Endothelial cell (in vitro differentiated cells): ENCODE data around the gene BTNL9. TPM values are rescaled to one million over a fixed set of nuclear protein-coding genes. Genes with fewer than 3 reads are reported as not detected.

Source experiments
- DNase-seq: peaks from one replicate; pipeline ENCODE4 v3.0.0; 2021; ENCODE audit warnings: low spot score
- H3K27ac Mint-ChIP-seq: one replicate; pipeline ENCODE4 v1.8.0; 2021; ENCODE audit warnings: mixed read lengths, inconsistent platforms; ENCODE audit not compliant: unreplicated experiment
- H3K27me3 Mint-ChIP-seq: one replicate; pipeline ENCODE4 v1.8.0; 2021; ENCODE audit warnings: mild to moderate bottlenecking, moderate library complexity, mixed read lengths, inconsistent platforms; ENCODE audit not compliant: unreplicated experiment
- H3K36me3 Mint-ChIP-seq: one replicate; pipeline ENCODE4 v1.8.0; 2021; ENCODE audit warnings: mild to moderate bottlenecking, low read depth, mixed read lengths, inconsistent platforms; ENCODE audit not compliant: unreplicated experiment
- H3K4me1 Mint-ChIP-seq: one replicate; pipeline ENCODE4 v1.8.0; 2021; ENCODE audit warnings: mild to moderate bottlenecking, mixed read lengths, inconsistent platforms; ENCODE audit not compliant: unreplicated experiment
- H3K4me3 Mint-ChIP-seq: one replicate; pipeline ENCODE4 v1.8.0; 2021; ENCODE audit warnings: mild to moderate bottlenecking, mixed read lengths, inconsistent platforms; ENCODE audit not compliant: unreplicated experiment
- H3K9me3 Mint-ChIP-seq: one replicate; pipeline ENCODE4 v1.8.0; 2021; ENCODE audit warnings: mixed read lengths, inconsistent platforms; ENCODE audit not compliant: unreplicated experiment
- CTCF ChIP-seq: fragments of 200-600 bp; sonication (generic); IDR thresholded peaks from one replicate; pipeline ENCODE4 v1.5.0; 2021; ENCODE audit warnings: antibody characterized with exemption; ENCODE audit not compliant: unreplicated experiment
- total RNA-seq: library from RNA; stranded (reverse); fragmentation: NEBNext Ultra II Directional; extraction: Animal tissue kit (Norgen Biotek cat#: 25700); gene quantifications from one replicate; pipeline ENCODE4 v1.2.1, GENCODE V29; 2021; ENCODE audit not compliant: unreplicated experiment

Gene BTNL9
- total RNA-seq, 1 donor from 2014 or later: 24.3 TPM

- no peak for TF ChIP-seq CTCF
- Mint-ChIP-seq H3K4me3 (no peak overlapping the region), H3K27me3 (peaks cover 2% of the 10 kb centered on the region), H3K4me1 (peaks cover 7% of the 10 kb centered on the region), H3K27ac (peak overlapping the region; percentile 38), H3K9me3 (no peaks in the 10 kb centered on the region), H3K36me3 (peaks cover 5% of the 10 kb centered on the region)
- DNase-seq: no peak
Measured at GRCh38 chr5:181031716-181032115, 8.3 kb upstream of the BTNL9 start.

GRCh38 chr5:181035991-181036815 is 3.9 kb upstream of the BTNL9 start:
- Mint-ChIP-seq H3K4me3 (no peak overlapping the region), H3K9me3 (no peaks in the 10 kb centered on the region), H3K4me1 (peaks cover 35% of the 10 kb centered on the region), H3K36me3 (peaks cover 9% of the 10 kb centered on the region), H3K27me3 (peaks cover 9% of the 10 kb centered on the region), H3K27ac (no peak overlapping the region)
- DNase-seq: no peak
- TF ChIP-seq CTCF: no peak

- DNase-seq: no peak
- Mint-ChIP-seq H3K36me3 (peaks cover 6% of the 10 kb centered on the region), H3K4me3 (no peak overlapping the region), H3K27ac (no peak overlapping the region), H3K27me3 (peaks cover 9% of the 10 kb centered on the region), H3K9me3 (no peaks in the 10 kb centered on the region), H3K4me1 (peaks cover 35% of the 10 kb centered on the region)
- no peak for TF ChIP-seq CTCF
Measured at GRCh38 chr5:181036816-181037364, 3.2 kb upstream of the BTNL9 start.

- Mint-ChIP-seq H3K36me3 (peaks cover 4% of the 10 kb centered on the region), H3K4me3 (no peak overlapping the region), H3K4me1 (peaks cover 37% of the 10 kb centered on the region), H3K27ac (no peak overlapping the region), H3K27me3 (peaks cover 7% of the 10 kb centered on the region), H3K9me3 (no peaks in the 10 kb centered on the region)
- DNase-seq: no peak
- no peak for TF ChIP-seq CTCF
Measured at GRCh38 chr5:181037365-181037861, 2.7 kb upstream of the BTNL9 start.

- peaks cover 12% of the 10 kb centered on the region for H3K27me3 Mint-ChIP-seq
- peaks cover 4% of the 10 kb centered on the region for H3K36me3 Mint-ChIP-seq
- no peak for TF ChIP-seq CTCF
- peaks cover 45% of the 10 kb centered on the region for H3K4me1 Mint-ChIP-seq
- peak overlapping the region; percentile 96 for H3K27ac Mint-ChIP-seq
- no peaks in the 10 kb centered on the region for H3K9me3 Mint-ChIP-seq
- DNase-seq: no peak
- peak overlapping the region; percentile 64 for H3K4me3 Mint-ChIP-seq
Measured at GRCh38 chr5:181039471-181039870, 595 bp upstream of the BTNL9 start.
